Stimulated activated naive CD8-positive, alpha-beta T cell treated with anti-CD3 and anti-CD28 coated beads, Interleukin-15, Interleukin-2, amounts not matched to agents 100 ng/mL and 50 ng/mL, for 24 hours (primary cell): Measurements from ENCODE around the gene AGBL4.
"Not testable (repeated sequence)": the region's sequence is repeated elsewhere in the genome, so short reads cannot be mapped to it uniquely, and the experiment has no call there.

ENCODE experiments used
- H3K27ac Mint-ChIP-seq: one replicate; pipeline ENCODE4 v1.8.0; 2021; ENCODE audit warnings: mild to moderate bottlenecking, mixed read lengths
- H3K27me3 Mint-ChIP-seq: one replicate; pipeline ENCODE4 v1.8.0; 2021; ENCODE audit warnings: mixed read lengths
- H3K36me3 Mint-ChIP-seq: one replicate; pipeline ENCODE4 v1.8.0; 2021; ENCODE audit warnings: low read depth, mixed read lengths
- H3K4me1 Mint-ChIP-seq: one replicate; pipeline ENCODE4 v1.8.0; 2021; ENCODE audit warnings: low read depth, mixed read lengths
- H3K4me3 Mint-ChIP-seq: one replicate; pipeline ENCODE4 v1.8.0; 2021; ENCODE audit warnings: mild to moderate bottlenecking, mixed read lengths
- H3K9me3 Mint-ChIP-seq: one replicate; pipeline ENCODE4 v1.8.0; 2021; ENCODE audit warnings: mixed read lengths

Gene AGBL4

DNA sequence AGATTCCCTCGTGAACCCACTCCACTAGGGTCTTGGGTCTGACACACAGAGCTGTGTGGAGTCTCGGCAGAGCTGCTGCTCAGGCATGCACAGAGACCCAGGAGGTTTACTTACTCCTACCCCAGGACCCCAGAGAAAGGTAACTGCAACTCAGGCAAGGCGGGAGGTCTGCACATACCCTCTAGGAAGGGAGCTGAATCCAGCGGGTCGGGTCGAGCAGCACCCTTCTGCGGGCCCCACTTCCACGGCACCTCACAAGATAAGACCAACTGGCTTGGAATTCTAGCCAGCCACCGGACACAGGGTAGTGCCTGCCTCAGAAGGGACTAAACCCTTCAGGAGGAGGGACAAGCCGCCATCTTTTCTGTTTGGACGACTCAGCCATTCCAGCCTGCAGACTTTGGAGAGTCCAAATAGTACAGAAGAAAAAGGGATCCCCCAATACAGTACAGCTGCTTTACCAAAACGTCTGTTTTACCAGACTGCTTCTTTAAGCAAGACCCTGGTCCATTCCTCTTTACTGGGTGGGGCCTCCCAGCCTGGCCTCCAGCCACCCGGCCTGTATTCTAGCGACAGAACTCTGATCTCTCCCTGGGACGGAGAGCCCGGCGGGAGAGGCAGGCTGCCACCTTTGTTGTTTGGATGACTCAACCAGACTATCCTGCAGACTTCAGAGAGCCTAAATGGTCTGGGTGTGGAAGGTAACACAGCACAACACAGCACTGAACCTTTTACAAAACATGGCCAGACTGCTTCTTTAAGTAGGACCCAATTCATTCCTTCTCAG lies 692.5 kb downstream of the AGBL4 start:
- Mint-ChIP-seq H3K4me1 (no peaks in the 10 kb centered on the region), H3K27me3 (no peaks in the 10 kb centered on the region), H3K9me3 (no peaks in the 10 kb centered on the region), H3K36me3 (no peaks in the 10 kb centered on the region), H3K27ac (no peak overlapping the region), H3K4me3 (no peak overlapping the region)

DNA sequence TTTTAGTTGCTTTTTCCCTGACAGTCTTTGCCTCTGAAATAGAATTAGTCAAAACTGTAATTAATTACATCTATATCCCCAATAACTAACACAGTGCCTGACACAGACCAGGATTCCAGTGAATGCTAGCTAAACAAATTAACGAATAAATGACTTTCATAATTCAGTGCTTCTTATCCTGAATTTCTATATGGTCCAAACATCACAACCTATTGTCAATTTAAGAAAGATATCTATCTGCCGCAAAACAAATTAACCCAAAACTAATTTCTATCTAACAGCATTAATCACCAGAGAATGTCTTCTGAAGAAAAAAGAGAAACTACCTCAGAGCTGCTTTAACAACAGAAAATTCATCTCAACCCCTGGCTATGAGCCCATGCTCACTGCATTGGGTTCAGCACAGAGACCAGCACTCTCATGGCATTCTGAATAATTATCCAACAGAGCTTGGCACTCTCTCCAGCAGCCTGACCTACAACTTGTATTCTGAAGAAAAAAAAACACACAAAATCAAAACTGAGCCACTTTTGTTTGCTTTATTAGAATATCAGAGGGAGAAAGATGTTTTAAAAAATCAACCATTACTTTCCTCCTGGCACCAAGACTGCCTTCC lies 699.7 kb downstream of the AGBL4 start:
- Mint-ChIP-seq H3K36me3 (no peaks in the 10 kb centered on the region), H3K4me1 (no peaks in the 10 kb centered on the region), H3K27me3 (no peaks in the 10 kb centered on the region), H3K9me3 (no peaks in the 10 kb centered on the region), H3K27ac (no peak overlapping the region), H3K4me3 (no peak overlapping the region)

DNA sequence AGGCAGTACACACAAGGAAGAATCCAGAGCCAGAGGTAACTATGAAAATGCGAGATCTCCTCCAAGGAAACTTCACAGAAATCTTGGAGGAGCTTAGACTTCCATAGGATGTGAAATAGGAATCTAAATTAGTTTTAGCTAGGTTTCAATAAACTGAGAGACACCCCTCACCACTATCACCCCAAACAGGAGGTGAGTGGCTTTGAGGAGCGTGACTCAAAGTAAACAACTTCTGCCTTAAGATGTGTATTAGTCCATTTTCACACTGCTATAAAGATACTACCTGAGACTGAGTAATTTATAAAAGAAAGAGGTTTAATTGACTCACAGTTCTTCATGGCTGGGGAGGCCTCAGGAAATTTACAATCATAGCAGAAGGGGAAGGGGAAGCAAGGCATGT lies 703.3 kb downstream of the AGBL4 start:
- not testable (repeated sequence) for H3K4me3 Mint-ChIP-seq, H3K4me1 Mint-ChIP-seq, H3K9me3 Mint-ChIP-seq, H3K27me3 Mint-ChIP-seq, H3K36me3 Mint-ChIP-seq, H3K27ac Mint-ChIP-seq

DNA sequence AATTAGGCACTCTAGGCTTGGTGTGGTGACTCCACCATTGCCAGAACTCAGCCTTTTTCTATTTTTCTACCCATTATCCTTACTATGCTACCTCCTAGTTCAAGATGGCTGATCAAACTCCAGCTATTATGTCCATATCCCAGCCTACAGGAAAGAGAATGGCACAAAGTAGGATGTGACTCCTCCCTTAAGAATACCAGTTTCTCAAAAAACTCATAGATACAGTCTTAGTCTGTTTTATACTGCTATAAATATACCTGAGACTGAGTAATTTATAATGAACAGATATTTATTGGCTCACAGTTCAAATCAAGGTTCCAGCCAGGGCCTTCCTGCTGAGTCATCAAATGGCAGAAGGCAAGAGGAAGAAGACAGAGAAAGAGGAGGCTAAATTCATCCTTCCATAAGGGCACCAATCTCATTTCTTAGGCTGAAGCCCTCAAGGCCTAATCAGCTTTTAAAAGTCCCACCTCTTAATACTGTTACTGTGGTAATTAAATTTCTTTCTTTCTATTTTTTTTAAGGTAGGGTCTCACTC lies 704.3 kb downstream of the AGBL4 start:
- Mint-ChIP-seq H3K4me1 (no peaks in the 10 kb centered on the region), H3K27ac (no peak overlapping the region), H3K36me3 (no peaks in the 10 kb centered on the region), H3K4me3 (no peak overlapping the region), H3K27me3 (no peaks in the 10 kb centered on the region), H3K9me3 (no peaks in the 10 kb centered on the region)

DNA sequence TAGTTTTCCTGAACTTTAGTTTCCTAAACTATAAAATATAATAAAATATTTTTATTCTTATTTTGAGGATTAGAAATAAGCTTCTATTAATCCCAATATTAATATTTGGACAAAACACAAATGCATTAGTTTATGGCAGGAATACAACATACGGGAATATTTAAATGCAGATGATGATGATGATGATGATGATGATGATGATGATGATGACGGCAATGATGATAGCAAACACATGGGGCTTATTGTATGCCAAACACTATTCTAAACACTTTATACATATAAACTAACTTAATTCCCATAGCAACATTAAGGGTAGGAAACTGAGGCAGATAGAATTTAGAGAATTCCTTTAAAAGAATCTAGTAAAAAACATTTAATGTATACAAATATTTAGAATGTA lies 705.5 kb downstream of the AGBL4 start:
- H3K27me3 Mint-ChIP-seq: no peaks in the 10 kb centered on the region
- no peaks in the 10 kb centered on the region for H3K4me1 Mint-ChIP-seq
- H3K36me3 Mint-ChIP-seq: no peaks in the 10 kb centered on the region
- H3K27ac Mint-ChIP-seq: no peak overlapping the region
- H3K9me3 Mint-ChIP-seq: peaks cover 3% of the 10 kb centered on the region
- H3K4me3 Mint-ChIP-seq: no peak overlapping the region

DNA sequence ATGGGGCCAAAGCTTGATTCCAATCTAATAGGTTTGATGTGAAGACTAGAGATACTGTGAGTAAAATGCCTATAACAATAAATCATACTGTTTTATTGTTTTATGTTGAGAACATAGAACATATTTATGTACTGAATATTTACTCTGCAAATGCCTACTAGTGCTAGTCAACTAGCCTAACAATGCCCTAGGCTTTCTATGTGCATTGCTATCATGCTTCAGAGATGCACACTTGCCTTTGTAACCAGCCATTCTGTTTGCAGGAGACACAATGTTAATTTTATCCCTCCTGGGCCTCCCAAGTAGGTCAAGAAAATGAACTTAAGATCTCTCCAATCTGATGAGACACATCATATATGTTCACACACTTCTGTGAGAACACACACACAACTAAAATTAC lies 716.3 kb downstream of the AGBL4 start:
- Mint-ChIP-seq H3K4me1 (no peaks in the 10 kb centered on the region), H3K4me3 (no peak overlapping the region), H3K36me3 (peaks cover 3% of the 10 kb centered on the region), H3K27me3 (no peaks in the 10 kb centered on the region), H3K9me3 (peaks cover 13% of the 10 kb centered on the region), H3K27ac (no peak overlapping the region)

DNA sequence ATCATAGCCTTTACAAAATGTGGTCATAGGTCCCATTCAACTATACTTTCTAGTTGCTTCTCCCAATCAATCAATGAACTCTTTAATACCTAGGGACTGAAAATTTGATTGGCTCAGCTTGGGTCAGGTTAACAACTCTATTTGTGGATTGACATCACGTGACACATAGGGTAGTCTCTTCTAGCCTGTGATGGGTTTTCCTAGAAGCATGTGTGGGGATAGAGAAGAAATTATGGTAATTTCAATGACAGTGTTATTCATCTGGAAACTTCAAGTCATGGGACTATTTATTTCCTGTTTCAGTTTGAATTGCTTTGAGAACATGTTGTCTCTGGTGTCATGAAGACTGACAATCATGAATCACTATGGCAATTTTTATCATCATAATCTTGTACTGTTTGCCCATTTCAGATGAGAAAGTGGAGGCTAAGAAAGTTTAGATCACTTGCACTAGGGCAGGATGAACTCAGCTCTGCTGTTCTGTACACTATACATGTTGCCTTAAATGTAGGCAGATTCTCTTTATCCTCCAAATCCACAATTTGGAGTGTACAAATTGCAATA lies 717.2 kb downstream of the AGBL4 start:
- H3K36me3 Mint-ChIP-seq: peaks cover 3% of the 10 kb centered on the region
- H3K4me3 Mint-ChIP-seq: no peak overlapping the region
- no peaks in the 10 kb centered on the region for H3K27me3 Mint-ChIP-seq
- H3K27ac Mint-ChIP-seq: no peak overlapping the region
- H3K4me1 Mint-ChIP-seq: no peaks in the 10 kb centered on the region
- H3K9me3 Mint-ChIP-seq: peaks cover 13% of the 10 kb centered on the region

- H3K27ac Mint-ChIP-seq, H3K36me3 Mint-ChIP-seq, H3K4me3 Mint-ChIP-seq, H3K27me3 Mint-ChIP-seq, H3K4me1 Mint-ChIP-seq: not testable (repeated sequence)
- H3K9me3 Mint-ChIP-seq: peaks cover 13% of the 10 kb centered on the region
Observed at GRCh38 chr1:49302400-49302799, 721.4 kb downstream of the AGBL4 start.

- no peaks in the 10 kb centered on the region for H3K36me3 Mint-ChIP-seq
- H3K9me3 Mint-ChIP-seq: peaks cover 4% of the 10 kb centered on the region
- H3K4me3 Mint-ChIP-seq: no peak overlapping the region
- H3K4me1 Mint-ChIP-seq: no peaks in the 10 kb centered on the region
- no peaks in the 10 kb centered on the region for H3K27me3 Mint-ChIP-seq
- H3K27ac Mint-ChIP-seq: no peak overlapping the region
Observed at GRCh38 chr1:49298304-49298703, 725.5 kb downstream of the AGBL4 start.

GRCh38 chr1:49297783-49298182 lies 726.0 kb downstream of the AGBL4 start:
- no peaks in the 10 kb centered on the region for H3K27me3 Mint-ChIP-seq
- no peak overlapping the region for H3K27ac Mint-ChIP-seq
- no peaks in the 10 kb centered on the region for H3K4me1 Mint-ChIP-seq
- peaks cover 2% of the 10 kb centered on the region for H3K9me3 Mint-ChIP-seq
- no peak overlapping the region for H3K4me3 Mint-ChIP-seq
- no peaks in the 10 kb centered on the region for H3K36me3 Mint-ChIP-seq

- Mint-ChIP-seq H3K4me3 (no peak overlapping the region), H3K9me3 (peaks cover 7% of the 10 kb centered on the region), H3K27ac (no peak overlapping the region), H3K36me3 (no peaks in the 10 kb centered on the region), H3K27me3 (no peaks in the 10 kb centered on the region), H3K4me1 (no peaks in the 10 kb centered on the region)
Observed at GRCh38 chr1:49294539-49294938, 729.2 kb downstream of the AGBL4 start.

GRCh38 chr1:49293016-49293415 lies 730.7 kb downstream of the AGBL4 start:
- Mint-ChIP-seq H3K4me1 (no peaks in the 10 kb centered on the region), H3K27ac (no peak overlapping the region), H3K4me3 (no peak overlapping the region), H3K36me3 (no peaks in the 10 kb centered on the region), H3K27me3 (no peaks in the 10 kb centered on the region), H3K9me3 (peaks cover 8% of the 10 kb centered on the region)

- not testable (repeated sequence) for H3K27me3 Mint-ChIP-seq, H3K27ac Mint-ChIP-seq, H3K4me1 Mint-ChIP-seq, H3K4me3 Mint-ChIP-seq, H3K36me3 Mint-ChIP-seq
- peaks cover 13% of the 10 kb centered on the region for H3K9me3 Mint-ChIP-seq
Observed at GRCh38 chr1:49257211-49258049, 766.3 kb downstream of the AGBL4 start.

- Mint-ChIP-seq H3K27ac (no peak overlapping the region), H3K4me3 (no peak overlapping the region), H3K36me3 (no peaks in the 10 kb centered on the region), H3K4me1 (no peaks in the 10 kb centered on the region), H3K9me3 (peaks cover 13% of the 10 kb centered on the region), H3K27me3 (peaks cover 6% of the 10 kb centered on the region)
Observed at GRCh38 chr1:49252917-49253316, 770.8 kb downstream of the AGBL4 start.
